GM21390 (cell line): ENCODE results near the gene BTBD19.
"Not testable (repeated sequence)": the region's sequence is repeated elsewhere in the genome, so short reads cannot be mapped to it uniquely, and the experiment has no call there.

ENCODE experiments used
- ATAC-seq: cut with Tn5 transposase; IDR thresholded peaks from one replicate; pipeline ENCODE4 v1.9.1; 2021; ENCODE audit not compliant: unreplicated experiment

BTBD19 gene

DNA sequence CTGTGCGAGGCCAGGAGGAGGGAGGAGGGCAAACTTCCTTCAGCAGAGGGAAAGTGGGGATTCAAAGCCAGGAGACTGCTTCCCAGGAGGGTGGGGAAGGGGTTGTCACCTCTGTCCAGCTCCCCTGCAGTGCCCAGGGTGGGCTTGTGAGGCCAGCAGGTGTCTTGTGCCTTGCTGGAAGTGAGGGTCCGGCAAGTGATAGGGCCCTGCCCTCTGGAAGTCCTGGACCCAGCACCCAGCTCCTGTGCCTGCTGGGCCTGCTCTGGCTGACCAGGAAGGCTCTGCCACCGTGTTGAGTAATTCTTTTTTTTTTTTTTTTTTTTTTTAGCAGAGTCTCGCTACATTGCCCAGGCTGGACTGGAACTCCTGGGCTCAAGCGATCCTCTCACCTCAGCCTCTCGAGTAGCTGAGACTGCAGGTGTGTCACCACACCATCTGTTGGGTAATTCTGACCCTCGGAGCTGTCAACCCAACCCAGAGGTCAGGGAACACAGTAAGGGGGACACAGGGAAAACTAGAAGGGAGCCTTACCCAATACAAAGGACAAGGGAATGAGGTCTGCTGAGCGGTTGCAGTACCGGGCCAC is 21.4 kb upstream of the BTBD19 start:
- ATAC-seq, result no peak

DNA sequence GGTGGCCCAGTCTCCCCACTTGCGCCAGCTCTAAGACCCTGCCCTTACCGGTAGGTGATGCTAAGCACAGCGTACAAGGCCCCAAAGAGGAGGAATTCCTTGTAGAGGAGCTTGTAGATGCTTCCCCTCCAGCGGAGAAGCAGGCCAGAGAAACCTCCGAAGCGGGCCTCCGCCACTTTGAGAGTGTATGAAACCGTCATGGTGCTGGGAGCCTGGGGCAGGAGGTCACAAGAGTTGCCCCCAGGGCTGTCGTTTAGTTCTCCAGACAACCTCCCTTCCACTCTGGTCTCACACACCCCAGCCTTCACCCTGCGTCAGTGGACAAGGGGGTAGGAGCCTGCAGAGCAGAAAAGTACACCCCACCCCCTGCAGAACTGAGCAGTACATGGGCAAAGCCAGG is 20.8 kb upstream of the BTBD19 start:
- ATAC-seq, result no peak

DNA sequence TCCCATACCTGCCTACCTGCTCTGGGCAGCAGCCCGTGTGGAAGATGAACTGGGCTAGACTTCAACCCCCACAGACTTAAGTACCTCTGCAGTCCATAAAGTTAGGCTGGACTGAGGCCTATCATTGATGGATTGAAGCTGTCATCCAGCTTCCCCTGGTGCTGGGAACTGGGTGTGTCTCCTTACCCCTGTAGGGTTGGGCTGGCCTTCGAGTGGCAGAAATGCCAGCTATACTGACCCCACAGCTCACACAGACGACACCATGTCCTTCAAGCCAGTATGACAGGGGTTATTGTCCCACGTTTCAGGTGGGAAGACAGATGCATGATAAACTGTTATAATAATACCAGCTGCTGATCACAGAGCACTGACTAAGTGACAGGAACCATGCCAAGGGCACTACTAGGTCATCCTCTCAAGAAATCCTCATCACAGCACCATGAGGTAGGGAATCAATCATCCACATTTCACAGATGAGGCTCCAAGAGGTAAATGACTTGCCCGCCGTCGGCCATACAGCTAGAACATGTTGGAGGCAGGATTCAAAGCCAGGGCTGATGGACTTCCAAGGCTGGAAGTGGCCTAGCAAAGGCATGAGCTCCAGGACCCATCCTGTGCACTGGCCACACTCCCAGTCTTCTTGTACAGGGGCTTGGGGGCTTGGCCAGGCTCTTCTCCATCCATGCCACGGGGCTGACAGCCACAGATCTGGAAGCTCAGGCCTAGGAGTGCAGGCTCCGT is 20.0 kb upstream of the BTBD19 start, which contains the start of gene BEST4:
TSS of gene BEST4 (minus strand) at position 51 of the 741 bp plus-strand sequence. CDS start 465 bp downstream, outside the sequence.
- ATAC-seq, result no peak

DNA sequence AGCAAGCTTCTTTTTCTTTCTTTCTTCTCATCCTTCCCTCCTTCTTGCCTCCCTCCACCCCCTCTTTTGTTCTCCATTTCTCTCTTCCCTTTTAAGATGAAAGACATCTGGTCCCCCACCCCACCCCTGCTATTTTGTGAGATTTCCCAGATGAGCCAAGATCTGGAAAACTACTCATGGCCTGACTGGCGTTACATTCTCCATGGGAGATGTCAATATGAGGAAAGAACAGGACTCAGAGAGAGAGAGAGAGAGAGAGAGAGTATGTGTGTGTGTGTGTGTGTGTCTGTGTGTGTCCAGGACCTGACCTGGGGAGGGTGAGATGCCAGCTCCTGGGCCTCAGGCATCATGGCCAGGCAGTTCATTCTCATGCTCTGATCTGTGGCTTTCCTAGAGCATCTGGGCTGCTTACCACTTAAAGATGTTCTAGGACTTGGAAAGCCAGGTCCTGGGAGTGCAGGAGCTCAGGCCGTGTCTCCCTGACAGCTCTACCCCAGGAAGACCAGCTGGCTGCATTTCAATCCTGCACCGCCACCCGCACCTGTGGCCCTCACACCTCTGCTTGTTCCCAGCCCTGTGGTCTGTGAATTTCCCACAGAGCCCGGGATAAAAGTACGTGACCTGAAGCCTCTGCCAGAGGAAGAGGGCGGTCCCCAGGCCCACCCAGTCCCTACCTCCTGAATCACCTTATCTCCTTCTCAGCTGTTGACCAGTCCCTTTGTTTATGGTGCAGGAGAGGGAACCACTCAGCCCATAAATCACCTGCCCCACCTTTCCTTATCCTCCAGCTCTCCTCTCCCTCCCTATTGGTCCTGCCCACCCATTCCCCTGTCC is 17.1 kb upstream of the BTBD19 start:
- ATAC-seq, result no peak

GRCh38 chr1:44792736-44793502 is 15.4 kb upstream of the BTBD19 start:
- no peak for ATAC-seq

- not testable (repeated sequence) for ATAC-seq
Measured at GRCh38 chr1:44797886-44798285, 10.4 kb upstream of the BTBD19 start.

DNA sequence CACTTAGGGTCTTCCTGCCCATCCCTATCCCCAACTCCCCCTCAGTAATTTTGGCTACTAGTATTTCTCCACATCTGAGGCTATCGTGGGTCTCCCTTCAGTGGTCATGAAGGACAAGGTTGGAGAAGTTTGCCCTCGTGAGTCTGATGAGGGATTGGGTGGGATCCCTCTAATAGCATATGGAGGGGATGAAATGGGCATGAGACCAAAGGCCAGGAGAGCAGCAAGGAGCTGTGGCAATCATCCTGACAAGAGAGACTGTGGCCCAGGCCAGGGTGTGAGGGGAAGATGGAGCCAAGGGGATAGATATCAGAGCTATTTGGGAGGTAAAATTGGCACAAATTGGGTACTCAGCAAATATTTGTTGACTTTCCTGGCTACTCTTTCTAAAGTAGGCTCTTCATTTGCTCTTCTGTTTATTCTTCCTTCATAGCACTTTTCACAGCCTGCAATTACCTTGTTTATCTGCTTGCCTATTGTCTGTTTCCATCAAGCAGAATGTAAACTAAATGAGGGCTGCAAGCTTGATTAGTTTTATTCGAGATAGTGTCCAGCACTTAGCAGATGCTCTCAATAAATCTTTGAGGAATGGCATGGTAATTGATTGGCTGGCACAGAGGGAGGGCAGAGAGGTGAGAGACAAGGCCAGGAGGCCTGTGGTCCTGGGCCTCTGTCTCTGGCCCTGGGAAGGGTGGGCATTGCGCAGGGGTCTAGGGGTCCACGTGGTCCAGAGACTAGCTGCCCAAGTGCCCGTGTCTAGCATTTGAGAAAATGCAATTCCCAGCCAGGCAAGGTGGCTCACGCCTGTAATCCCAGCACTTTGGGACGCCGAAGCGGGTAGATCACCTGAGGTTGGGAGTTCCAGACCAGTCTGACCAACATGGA is 9.6 kb upstream of the BTBD19 start:
- ATAC-seq, result no peak

DNA sequence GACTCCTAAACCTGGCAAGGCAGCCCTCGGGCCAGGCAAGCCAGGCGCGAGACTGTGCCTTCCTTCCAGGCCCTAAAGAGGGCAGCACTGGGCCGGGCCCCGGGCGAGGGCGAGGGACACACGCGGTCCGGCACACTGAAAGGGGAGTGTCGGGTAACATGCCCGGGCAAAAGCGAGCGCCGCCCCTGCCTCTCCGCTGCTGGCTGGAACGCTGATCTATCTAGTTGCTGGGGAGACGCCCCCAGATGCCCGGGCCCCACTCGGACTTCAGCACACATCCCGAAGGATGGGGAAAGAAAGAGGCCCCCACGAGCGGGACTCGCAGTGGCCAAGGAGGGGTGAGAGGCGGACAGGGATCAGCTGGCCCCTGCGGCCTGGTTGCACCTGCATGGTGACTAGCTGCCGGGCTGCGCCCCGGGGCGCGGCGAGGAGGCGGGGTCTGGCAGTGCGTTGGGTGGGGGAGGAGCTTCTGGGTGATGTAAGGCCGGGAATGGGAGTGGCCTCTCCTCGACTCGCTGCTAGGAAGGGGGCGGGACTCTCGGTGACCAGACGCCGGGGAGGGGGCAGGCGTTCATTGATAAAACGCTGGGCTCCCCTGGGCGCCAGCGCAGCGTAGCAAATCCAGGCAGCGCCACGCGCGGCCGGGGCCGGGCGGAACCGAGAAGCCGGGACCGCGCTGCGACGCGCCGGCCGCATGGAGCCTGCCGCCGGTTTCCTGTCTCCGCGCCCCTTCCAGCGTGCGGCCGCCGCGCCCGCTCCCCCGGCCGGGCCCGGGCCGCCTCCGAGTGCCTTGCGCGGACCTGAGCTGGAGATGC is 8.3 kb upstream of the BTBD19 start, which contains the start of gene PLK3:
TSS of gene PLK3 (plus strand) at position 608 of the 815 bp plus-strand sequence. CDS start at position 695, 87 bp downstream.
- ATAC-seq, result peak; percentile 86

GRCh38 chr1:44801491-44802305 is 6.6 kb upstream of the BTBD19 start:
- no peak for ATAC-seq

GRCh38 chr1:44802306-44803061 is 5.8 kb upstream of the BTBD19 start:
- ATAC-seq, result no peak

GRCh38 chr1:44803062-44803311 is 5.3 kb upstream of the BTBD19 start:
- ATAC-seq, result no peak

DNA sequence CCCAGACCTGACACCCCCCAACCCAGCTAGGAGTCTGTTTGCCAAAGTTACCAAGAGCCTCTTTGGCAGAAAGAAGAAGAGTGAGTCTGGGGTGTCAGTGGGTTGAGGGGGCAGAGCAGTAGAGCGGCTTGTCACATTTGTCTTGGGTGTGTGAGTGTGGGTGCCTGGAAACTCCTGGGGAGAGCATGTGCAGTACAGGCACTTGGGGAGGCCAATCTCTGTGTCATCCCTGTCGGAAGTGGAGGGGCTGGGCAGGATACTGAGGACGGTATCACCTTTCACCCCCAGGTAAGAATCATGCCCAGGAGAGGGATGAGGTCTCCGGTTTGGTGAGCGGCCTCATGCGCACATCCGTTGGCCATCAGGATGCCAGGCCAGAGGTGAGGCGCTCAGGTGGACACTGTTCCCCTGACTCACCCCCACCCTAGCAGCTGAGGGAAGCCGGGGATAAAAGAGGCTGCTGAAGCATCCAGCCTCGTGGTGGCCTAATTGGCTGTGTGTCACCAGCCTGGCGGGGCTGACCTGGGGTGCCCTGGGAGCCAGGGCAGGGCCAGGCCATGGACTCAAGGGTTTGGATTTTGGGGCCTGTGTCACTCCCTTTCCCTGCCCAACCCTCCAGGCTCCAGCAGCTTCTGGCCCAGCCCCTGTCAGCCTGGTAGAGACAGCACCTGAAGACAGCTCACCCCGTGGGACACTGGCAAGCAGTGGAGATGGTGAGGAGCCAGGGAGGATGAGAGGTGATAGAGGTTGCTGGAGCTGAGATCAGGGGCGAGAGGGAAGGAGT is 4.8 kb upstream of the BTBD19 start:
- ATAC-seq, result no peak

- ATAC-seq, result no peak
Measured at GRCh38 chr1:44805311-44806024, 2.9 kb upstream of the BTBD19 start.

DNA sequence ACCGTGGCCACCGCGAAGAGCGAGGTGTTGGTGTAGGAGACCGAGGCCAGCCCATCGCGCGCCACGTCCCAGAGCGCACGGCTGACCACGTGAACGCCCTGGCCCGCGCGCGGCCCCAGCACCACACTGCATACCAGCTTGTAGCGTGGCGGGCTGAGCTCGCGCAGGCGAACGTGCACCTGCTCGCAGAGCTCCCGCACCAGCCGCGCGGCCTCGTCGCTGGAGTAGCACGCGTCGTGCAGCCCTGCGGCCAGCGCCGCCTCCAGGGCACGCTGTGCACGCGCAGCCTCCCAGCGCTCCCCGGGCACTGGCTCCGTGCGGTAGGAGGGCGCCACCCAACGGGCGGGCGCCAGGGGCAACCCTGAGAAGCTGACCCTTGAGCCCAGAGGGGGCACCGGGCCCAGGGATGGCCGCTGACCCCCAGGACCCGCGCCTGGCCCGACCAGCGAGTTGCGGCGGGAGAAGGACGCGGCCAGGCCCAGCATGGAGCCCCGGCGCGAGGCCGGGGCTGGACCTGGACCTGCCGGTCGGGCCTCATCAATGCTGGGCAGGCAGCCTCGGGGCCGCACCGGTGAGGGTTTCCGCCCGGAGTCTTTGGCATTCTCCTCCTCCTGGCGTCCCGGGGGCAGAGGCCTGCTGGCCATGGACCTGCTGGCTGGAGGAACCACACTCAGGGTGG is 2.2 kb upstream of the BTBD19 start:
- no peak for ATAC-seq

- no peak for ATAC-seq
Measured at GRCh38 chr1:44806704-44807363, 1.5 kb upstream of the BTBD19 start, which contains the start of gene DYNLT4. DYNLT4 (minus strand) TSS chr1:44807351; CDS start chr1:44806668, 683 bp downstream.
